ENCODE results near the gene CUBN. TPM values are rescaled to one million over a fixed set of nuclear protein-coding genes. Genes with fewer than 3 reads are reported as not detected.
A peak's percentile ranks its signal among the peaks of the same experiment; 100 is the strongest.

Gene CUBN
- polyA plus RNA-seq, 1 experiment: 0.76 TPM

DNA sequence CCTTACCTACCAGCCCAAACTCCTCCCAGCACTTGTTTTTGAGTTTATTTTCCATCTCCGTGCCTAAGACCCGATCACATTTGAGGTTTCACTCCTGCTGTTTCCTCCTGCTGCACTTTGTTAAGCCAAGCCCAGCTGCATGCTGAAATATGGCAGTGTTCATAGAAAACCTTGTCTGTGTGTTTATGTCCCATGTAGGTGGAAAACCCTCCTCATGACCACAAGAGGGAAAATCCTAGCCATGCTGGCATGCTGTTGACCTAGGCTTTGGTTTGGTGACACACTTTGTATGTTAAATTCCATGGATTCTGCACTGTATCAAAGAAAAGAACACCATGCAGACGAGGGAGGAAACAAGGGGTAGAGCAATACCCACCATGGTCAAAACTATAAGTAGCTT lies 154.4 kb downstream of the CUBN start:
- DNase-seq (ENCODE audit: low read depth, low spot score): no peak
- Histone ChIP-seq H3K27ac (ENCODE audit: low read depth, low read length) (no peak overlapping the region), H3K9me3 (ENCODE audit: control insufficient read depth, insufficient read depth, low read length) (peaks cover 5% of the 10 kb centered on the region; the same call in 1 of the 2 replicates), H3K27me3 (ENCODE audit: control insufficient read depth, insufficient read depth, low read length) (no peaks in the 10 kb centered on the region), H3K4me3 (ENCODE audit: low read depth, low read length) (no peak overlapping the region)
- TF ChIP-seq CTCF (IDR thresholded peaks at IDR 0.05; ENCODE audit: low read depth, low read length): no peak
- POLR2A ChIA-PET: no interaction called here
- CTCF ChIA-PET: no interaction called here

DNA sequence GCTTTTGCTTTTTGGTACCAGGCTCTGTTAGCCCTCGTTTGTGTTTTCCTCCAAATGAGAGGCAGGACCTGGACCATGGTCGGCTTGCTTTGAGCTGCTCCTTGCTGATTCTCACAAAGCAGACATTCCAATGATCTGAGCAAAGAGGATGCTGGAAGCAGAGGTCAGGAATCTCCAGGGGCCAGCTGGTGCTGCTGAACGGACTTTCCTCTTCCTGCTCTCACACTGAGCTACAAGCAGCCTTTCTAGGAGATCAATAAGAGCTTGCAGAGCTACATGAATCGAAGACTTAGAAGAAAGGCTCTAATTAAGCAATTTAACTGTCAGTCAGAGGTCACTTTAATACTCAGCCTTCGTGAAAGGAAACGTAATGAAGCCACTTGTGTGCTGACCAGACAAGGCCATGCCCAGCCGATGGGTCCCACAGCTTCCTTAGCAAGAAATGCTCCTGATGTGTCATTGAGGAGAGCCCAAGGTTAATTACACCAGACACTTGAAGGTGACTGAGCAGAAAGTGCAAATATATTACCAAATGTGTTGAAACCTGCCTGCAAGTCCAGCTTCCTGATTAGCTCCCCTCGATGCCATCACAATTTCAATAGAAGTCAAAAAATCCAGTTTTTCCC lies 161.1 kb downstream of the CUBN start:
- Histone ChIP-seq H3K27ac (ENCODE audit: low read depth, low read length) (peak overlapping the region; percentile 96), H3K9me3 (ENCODE audit: control insufficient read depth, insufficient read depth, low read length) (no peaks in the 10 kb centered on the region), H3K27me3 (ENCODE audit: control insufficient read depth, insufficient read depth, low read length) (no peaks in the 10 kb centered on the region), H3K4me3 (ENCODE audit: low read depth, low read length) (0 out of 2 replicates have a peak overlapping the region, but pooled peaks have one; percentile 5)
- TF ChIP-seq CTCF (IDR thresholded peaks at IDR 0.05; ENCODE audit: low read depth, low read length): no peak
- ChIA-PET POLR2A (interaction anchor here (0.6 to 3.6 kb wide), 7 partner anchors 18 to 267 kb away, joined by 3 to 28 read pairs (median 4); partner anchors contain the start of gene VIM), CTCF (interaction anchor here (0.7 to 1.3 kb wide), 3 partner anchors 18 to 865 kb away, joined by 3 to 4 read pairs (median 4); no protein-coding TSS in a partner anchor)
- peak; percentile 87 for DNase-seq (ENCODE audit: low read depth, low spot score)

- POLR2A ChIA-PET: interaction anchor here (0.6 to 3.6 kb wide), 11 partner anchors 18 to 267 kb away, joined by 3 to 28 read pairs (median 4); partner anchors contain the start of gene VIM
- Histone ChIP-seq H3K9me3 (ENCODE audit: control insufficient read depth, insufficient read depth, low read length) (no peaks in the 10 kb centered on the region), H3K4me3 (ENCODE audit: low read depth, low read length) (peak overlapping the region; percentile 5), H3K27me3 (ENCODE audit: control insufficient read depth, insufficient read depth, low read length) (no peaks in the 10 kb centered on the region), H3K27ac (ENCODE audit: low read depth, low read length) (peak overlapping the region; percentile 96)
- TF ChIP-seq CTCF (IDR thresholded peaks at IDR 0.05; ENCODE audit: low read depth, low read length): no peak
- CTCF ChIA-PET: interaction anchor here (0.7 to 1.3 kb wide), 4 partner anchors 19 to 865 kb away, joined by 3 to 4 read pairs (median 4); no protein-coding TSS in a partner anchor
- DNase-seq (ENCODE audit: low read depth, low spot score): no peak
Observed at GRCh38 chr10:16967866-16968415, 161.7 kb downstream of the CUBN start.

DNA sequence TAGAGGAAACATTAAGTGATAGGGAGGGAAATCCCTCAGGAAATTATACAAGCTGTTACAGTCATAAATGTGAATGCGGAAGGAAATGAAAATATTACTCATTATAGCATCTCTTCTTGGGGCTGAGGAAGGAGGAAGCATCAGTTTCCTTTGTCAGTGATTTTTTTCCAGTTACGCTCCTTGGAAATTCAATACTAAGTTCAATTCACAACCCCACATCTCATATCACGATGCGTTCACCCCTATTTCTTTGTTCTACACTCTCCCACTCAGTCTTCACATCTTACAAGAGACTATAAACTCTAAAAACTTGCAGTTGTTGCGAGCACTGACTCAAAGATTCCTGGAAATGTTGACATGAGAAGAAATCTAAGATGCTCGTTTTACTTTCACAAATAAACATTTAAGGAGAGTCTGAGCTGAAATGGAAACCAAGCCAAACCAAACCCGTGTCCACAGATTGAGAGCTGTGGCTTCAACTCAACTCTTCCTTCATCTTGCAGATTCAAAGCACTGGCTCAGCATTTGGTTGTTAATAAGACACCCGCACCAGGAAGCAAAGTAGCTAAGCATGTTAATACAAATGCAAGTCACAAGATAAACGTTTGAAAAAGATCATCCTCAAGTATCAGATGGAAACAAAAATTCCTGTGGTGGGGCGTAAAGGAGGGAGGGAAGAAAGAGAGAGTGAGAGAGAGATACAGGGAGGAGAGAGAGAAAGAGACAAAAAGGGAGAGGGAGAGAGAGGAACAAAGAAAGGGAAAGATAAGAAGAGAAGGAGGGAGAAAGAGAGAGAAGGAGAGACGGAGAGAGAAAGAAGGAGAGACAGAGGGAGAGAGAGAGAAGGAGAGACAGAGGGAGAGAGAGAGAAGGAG lies 162.4 kb downstream of the CUBN start:
- ChIA-PET CTCF (interaction anchor here (0.9 kb wide), 1 partner anchor 115 kb away, joined by 4 read pairs; no protein-coding TSS in a partner anchor), POLR2A (interaction anchor here (0.6 to 3.6 kb wide), 7 partner anchors 20 to 262 kb away, joined by 3 to 28 read pairs (median 8); partner anchors contain the start of gene VIM)
- H3K27ac ChIP-seq (ENCODE audit: low read depth, low read length): peak overlapping the region; percentile 96
- H3K27me3 ChIP-seq (ENCODE audit: control insufficient read depth, insufficient read depth, low read length): no peaks in the 10 kb centered on the region
- no peaks in the 10 kb centered on the region for H3K9me3 ChIP-seq (ENCODE audit: control insufficient read depth, insufficient read depth, low read length)
- no peak overlapping the region for H3K4me3 ChIP-seq (ENCODE audit: low read depth, low read length)
- TF ChIP-seq CTCF (IDR thresholded peaks at IDR 0.05; ENCODE audit: low read depth, low read length): no peak
- peak; percentile 88 for DNase-seq (ENCODE audit: low read depth, low spot score)
